K562 (cell line): Measurements from ENCODE around the gene LRMDA.

Experiments
- ARID4B ChIP-seq: sonication (generic); formaldehyde crosslinking; IDR thresholded peaks from 2 replicates; pipeline ENCODE4 v1.8.0; 2022; ENCODE audit warnings: mild to moderate bottlenecking, missing genetic modification reagents
- BCLAF1 ChIP-seq, 2 experiments: fragments of 450-650 bp in 1 of 2; IDR thresholded peaks; 2 replicates each; pipeline ENCODE4 v1.6.1; 2011 to 2017; ENCODE audit warnings: low read depth in 2 of 2, antibody characterized with exemption in 1 of 2, borderline replicate concordance in 1 of 2, low read length in 1 of 2, mild to moderate bottlenecking in 1 of 2, mixed read lengths in 1 of 2; ENCODE audit not compliant: control insufficient read depth in 1 of 2
- CBX2 ChIP-seq: fragments of 200-600 bp; sonication (generic); IDR thresholded peaks from one replicate; pipeline ENCODE4 v1.6.1; 2012; ENCODE audit warnings: mild to moderate bottlenecking, low read length, inconsistent platforms; ENCODE audit not compliant: insufficient read depth, poor library complexity, severe bottlenecking
- CLOCK ChIP-seq: fragments of 250-450 bp; sonication (Bioruptor Pico); IDR thresholded peaks from 2 replicates; pipeline ENCODE4 v1.4.0; 2020; ENCODE audit warnings: mild to moderate bottlenecking, moderate library complexity, borderline replicate concordance
- CTCF ChIP-seq, 3 experiments: IDR thresholded peaks in 2 of 3; conservative IDR thresholded peaks in 1 of 3; 2 replicates each; pipeline ENCODE4 v1.5.1; 2011 to 2012; ENCODE audit warnings: low read length in 3 of 3, mild to moderate bottlenecking in 3 of 3, control low read depth in 2 of 3, improper control_type of control experiment in 1 of 3, inconsistent platforms in 1 of 3, low read depth in 1 of 3, mixed read lengths in 1 of 3, moderate library complexity in 1 of 3; ENCODE audit not compliant: insufficient read depth in 2 of 3
- ID3 ChIP-seq, 2 experiments: fragments of 250-450 bp in 1 of 2; fragments of 450-650 bp in 1 of 2; sonication (Bioruptor Pico) in 1 of 2; IDR thresholded peaks; 2 replicates each; pipeline versions ENCODE4 v1.6.1 to v1.8.0; 2016 to 2021; ENCODE audit warnings: mild to moderate bottlenecking in 2 of 2, moderate library complexity in 2 of 2, missing compliant biosample characterization in 1 of 2, missing genetic modification characterization in 1 of 2
- SMAD2 ChIP-seq: fragments of 150-350 bp; IDR thresholded peaks from 2 replicates; pipeline ENCODE4 v1.6.1; 2014; ENCODE audit warnings: low read depth, mild to moderate bottlenecking, low read length

- TF ChIP-seq CBX2 (no peak), ID3 (CRISPR knock-in tag; IDR thresholded peaks at IDR 0.05) (no peak), ID3 (tag; IDR thresholded peaks at IDR 0.05) (no peak), CTCF (IDR thresholded peaks at IDR 0.05 in 2 of 3, conservative IDR thresholded peaks at IDR 0.05 in 1 of 3; ENCODE audit: insufficient read depth in 2 of 3, low read depth in 1 of 3, low read length in 3 of 3) (no peak), CLOCK (no peak), BCLAF1 (IDR thresholded peaks at IDR 0.05; ENCODE audit: borderline replicate concordance in 1 of 2, control insufficient read depth in 1 of 2, low read depth in 2 of 2, low read length in 1 of 2) (no peak), ARID4B (CRISPR knock-in tag) (no peak), SMAD2 (no peak)
Measured at GRCh38 chr10:75877877-75878276, 446.5 kb downstream of the LRMDA start.
